HCT116 (cell line): ENCODE results near the gene IL3RA. TPM values are rescaled to one million over a fixed set of nuclear protein-coding genes. Genes with fewer than 3 reads are reported as not detected.

Experiments used
- ATAC-seq: fragments of 200-7000 bp; cut with Tn5 transposase; 2 replicates; pipeline ENCODE4 v1.9.1; 2020; ENCODE audit warnings: mild to moderate bottlenecking, moderate library complexity
- BruUV-seq: library from RNA; stranded (reverse); fragments of 400-500 nt; replicated peaks from 2 replicates; lab custom pipeline; 2021; lab: Mats Ljungman, UMichigan
- CTCF ChIA-PET: fragments of 300-600 bp; sonication (Branson Sonifier 250); formaldehyde crosslinking; loops from one replicate; lab custom pipeline; 2021; ENCODE audit warnings: antibody characterized with exemption; lab: Charles Lee
- POLR2A ChIA-PET: fragments of 300-600, 350-600 bp; sonication (Branson Sonifier 250); formaldehyde crosslinking; loops from one replicate; lab custom pipeline; 2021; ENCODE audit warnings: antibody characterized with exemption; lab: Charles Lee
- RAD21 ChIA-PET, 2 experiments: fragments of 300-600 bp; sonication (Branson Sonifier 250); formaldehyde crosslinking; loops; one replicate each; lab custom pipeline; 2023; ENCODE audit warnings: low total read pairs in 2 of 2; ENCODE audit not compliant: uncharacterized antibody in 2 of 2, unreplicated experiment in 2 of 2, low non-redundant PET in 1 of 2; lab: Charles Lee
- DNase-seq: peaks from one replicate; pipeline ENCODE4 v3.0.0-alpha.2; 2010; ENCODE audit warnings: low read depth, low spot score
- H2AFZ ChIP-seq: fragments of 200-600 bp; shearing (Covaris generic), sonication (generic); 2 replicates; pipeline ENCODE4 v1.6.1; 2017; ENCODE audit warnings: low read depth, mixed run types, mixed read lengths, antibody characterized with exemption, low read length; ENCODE audit not compliant: poor library complexity, severe bottlenecking
- H3K27ac ChIP-seq: 2 replicates; pipeline ENCODE4 v1.5.1; 2012; ENCODE audit warnings: low read depth, low read length
- H3K27me3 ChIP-seq: fragments of 200-600 bp; sonication (generic); 2 replicates; pipeline ENCODE4 v1.6.1; 2016; ENCODE audit warnings: mixed run types, low read length, mixed read lengths; ENCODE audit not compliant: insufficient read depth
- H3K36me3 ChIP-seq, 2 experiments: fragments of 200-500 bp in 1 of 2; fragments of 200-600 bp in 1 of 2; sonication (Bioruptor generic) in 1 of 2; sonication (generic) in 1 of 2; 2 replicates each; pipeline versions ENCODE4 v1.5.1 to v1.6.1; 2014 to 2016; ENCODE audit warnings: low read length in 2 of 2, inconsistent platforms in 1 of 2, mixed read lengths in 1 of 2, mixed run types in 1 of 2; ENCODE audit not compliant: insufficient read depth in 2 of 2, control insufficient read depth in 1 of 2
- H3K4me1 ChIP-seq, 2 experiments: fragments of 200-600 bp in 1 of 2; sonication (generic) in 1 of 2; 2 replicates each; pipeline versions ENCODE4 v1.5.1 to v1.6.1; 2012 to 2017; ENCODE audit warnings: low read length in 2 of 2, inconsistent platforms in 1 of 2, mild to moderate bottlenecking in 1 of 2, mixed read lengths in 1 of 2, mixed run types in 1 of 2, moderate library complexity in 1 of 2; ENCODE audit not compliant: insufficient read depth in 2 of 2, control insufficient read depth in 1 of 2
- H3K4me2 ChIP-seq: fragments of 200-600 bp; sonication (generic); 2 replicates; pipeline ENCODE4 v1.6.1; 2017; ENCODE audit warnings: mixed run types, low read length, mixed read lengths
- H3K4me3 ChIP-seq, 2 experiments: fragments of 200-600 bp in 1 of 2; sonication (generic) in 1 of 2; replicated peaks in 1 of 2; 2 replicates each; pipeline ENCODE4 v1.5.1; 2011 to 2016; ENCODE audit warnings: low read length in 2 of 2, control low read depth in 1 of 2, low read depth in 1 of 2, mild to moderate bottlenecking in 1 of 2, mixed read lengths in 1 of 2, mixed run types in 1 of 2
- H3K79me2 ChIP-seq: fragments of 200-600 bp; sonication (generic); 2 replicates; pipeline ENCODE4 v1.6.1; 2017; ENCODE audit warnings: mild to moderate bottlenecking, mixed run types, low read length, moderate library complexity, mixed read lengths; ENCODE audit not compliant: insufficient read depth
- H3K9ac ChIP-seq: fragments of 200-600 bp; sonication (generic); 2 replicates; pipeline ENCODE4 v1.6.1; 2016; ENCODE audit warnings: low read length, mixed read lengths
- H3K9me2 ChIP-seq: fragments of 200-600 bp; sonication (generic), shearing (Covaris generic); 2 replicates; pipeline ENCODE4 v1.6.1; 2017; ENCODE audit warnings: mixed run types, mild to moderate bottlenecking, moderate library complexity; ENCODE audit not compliant: insufficient read depth
- H3K9me3 ChIP-seq, 2 experiments: fragments of 200-500 bp in 1 of 2; fragments of 200-600 bp in 1 of 2; sonication (Bioruptor generic) in 1 of 2; sonication (generic) in 1 of 2; 2 replicates each; pipeline ENCODE4 v1.6.1; 2014 to 2017; ENCODE audit warnings: low read length in 2 of 2, mixed read lengths in 2 of 2, inconsistent platforms in 1 of 2, low read depth in 1 of 2, mild to moderate bottlenecking in 1 of 2, mixed run types in 1 of 2, moderate library complexity in 1 of 2; ENCODE audit not compliant: control insufficient read depth in 1 of 2, insufficient read depth in 1 of 2
- H4K20me1 ChIP-seq: fragments of 200-600 bp; sonication (generic), shearing (Covaris generic); 2 replicates; pipeline ENCODE4 v1.6.1; 2017; ENCODE audit warnings: mixed run types, mild to moderate bottlenecking, moderate library complexity; ENCODE audit not compliant: insufficient read depth
- ATF3 ChIP-seq: IDR thresholded peaks from 2 replicates; pipeline ENCODE4 v1.6.1; 2012
- CBX3 ChIP-seq: IDR thresholded peaks from 2 replicates; pipeline ENCODE4 v1.6.1; 2012; ENCODE audit warnings: low read depth
- CEBPB ChIP-seq: IDR thresholded peaks from 2 replicates; pipeline ENCODE4 v1.6.1; 2012; ENCODE audit warnings: low read depth
- EGR1 ChIP-seq: IDR thresholded peaks from 2 replicates; pipeline ENCODE4 v1.6.1; 2012; ENCODE audit warnings: low read depth
- EZH2 ChIP-seq: fragments of 200-600 bp; sonication (generic); IDR thresholded peaks from 2 replicates; pipeline ENCODE4 v1.6.1; 2017; ENCODE audit warnings: antibody characterized with exemption, mixed run types
- FOSL1 ChIP-seq: IDR thresholded peaks from 2 replicates; pipeline ENCODE4 v1.6.1; 2012; ENCODE audit warnings: low read depth
- JUND ChIP-seq: IDR thresholded peaks from 2 replicates; pipeline ENCODE4 v1.6.1; 2012
- MAX ChIP-seq: IDR thresholded peaks from 2 replicates; pipeline ENCODE4 v1.6.1; 2012
- SP1 ChIP-seq: IDR thresholded peaks from 2 replicates; pipeline ENCODE4 v1.6.1; 2012; ENCODE audit warnings: low read depth
- SRF ChIP-seq: IDR thresholded peaks from 2 replicates; pipeline ENCODE4 v1.6.1; 2012; ENCODE audit warnings: low read depth
- ZBTB33 ChIP-seq: IDR thresholded peaks from 2 replicates; pipeline ENCODE4 v1.6.1; 2011; ENCODE audit warnings: mild to moderate bottlenecking, low read length, moderate library complexity; ENCODE audit not compliant: insufficient replicate concordance; ENCODE audit errors: extremely low read depth
- intact Hi-C: fragments of 100-400 bp; cut with micrococcal nuclease; formaldehyde crosslinking; loops from 2 replicates; pipeline ENCODE4 v1.10.0; 2022
- total RNA-seq: library from RNA; stranded (reverse); gene quantifications from one replicate; pipeline ENCODE4 v1.2.1, GENCODE V29; 2021; ENCODE audit not compliant: unreplicated experiment

IL3RA gene
- total RNA-seq, 1 experiment from 2014 or later: not detected

GRCh38 chrX:1380672-1381233 is 44.2 kb downstream of the IL3RA start (continued):
- TF ChIP-seq ZBTB33 (no peak), ATF3 (no peak), FOSL1 (no peak), CBX3 (no peak), JUND (no peak), EGR1 (no peak), EZH2 (no peak), CEBPB (no peak), SRF (no peak), MAX (no peak), SP1 (no peak)

GRCh38 chrX:1384658-1385252 is 48.2 kb downstream of the IL3RA start:
- no TSS peak for BruUV-seq
- Histone ChIP-seq H3K9me3 (no peaks in the 10 kb centered on the region), H3K9me2 (no peaks in the 10 kb centered on the region), H4K20me1 (peaks cover 4% of the 10 kb centered on the region; the same call in 1 of the 2 replicates), H3K79me2 (peaks cover 33% of the 10 kb centered on the region), H2AFZ (no peak overlapping the region), H3K27ac (no peak overlapping the region), H3K4me3 (no peak overlapping the region), H3K27me3 (no peaks in the 10 kb centered on the region), H3K4me2 (no peak overlapping the region), H3K9ac (no peak overlapping the region), H3K4me1 (peaks cover 3 to 43% of the 10 kb centered on the region in 2 experiments; a peak in 3 of 4 replicates), H3K36me3 (peaks cover 8 to 39% of the 10 kb centered on the region in 2 experiments)
- ChIA-PET POLR2A (no interaction called here), CTCF (no interaction called here), RAD21 (no interaction called here)
- no peak for TF ChIP-seq SRF
- ATAC-seq (no peak), DNase-seq (no peak)
- intact Hi-C loops: loop anchor here (5.0 kb wide), 1 partner anchor 62 kb away; no protein-coding TSS in a partner anchor
